OCI-M1 (cell line): Measurements from ENCODE around the gene TRAP1.

ENCODE experiments used
- DNase-seq: peaks from one replicate; lab custom pipeline; 2025; lab: John Stamatoyannopoulos, UW

TRAP1 gene

GRCh38 chr16:3717235-3718018 lies at the start of gene TRAP1:
TSS of gene TRAP1 (minus strand) at chr16:3717524. CDS start at chr16:3717508, 16 bp downstream.
- DNase-seq: peak; percentile 87

- DNase-seq: no peak
These were observed 48.9 kb upstream of the TRAP1 start for GRCh38 chr16:3766177-3766576.

- no peak for DNase-seq
These were observed 47.1 kb upstream of the TRAP1 start for GRCh38 chr16:3764409-3764808.

- no peak for DNase-seq
These were observed 44.9 kb upstream of the TRAP1 start for GRCh38 chr16:3762107-3762750.

- DNase-seq: no peak
These were observed 44.2 kb upstream of the TRAP1 start for GRCh38 chr16:3761375-3762106.

GRCh38 chr16:3760518-3760917 lies 43.2 kb upstream of the TRAP1 start:
- DNase-seq: no peak

GRCh38 chr16:3759736-3760135 lies 42.4 kb upstream of the TRAP1 start:
- DNase-seq: no peak

GRCh38 chr16:3756113-3756512 lies 38.8 kb upstream of the TRAP1 start:
- no peak for DNase-seq

GRCh38 chr16:3755249-3755648 lies 37.9 kb upstream of the TRAP1 start:
- no peak for DNase-seq

GRCh38 chr16:3754772-3755171 lies 37.4 kb upstream of the TRAP1 start:
- no peak for DNase-seq

- DNase-seq: no peak
These were observed 36.9 kb upstream of the TRAP1 start for GRCh38 chr16:3754081-3754703.

GRCh38 chr16:3752984-3753383 lies 35.7 kb upstream of the TRAP1 start:
- DNase-seq: no peak

GRCh38 chr16:3751878-3752277 lies 34.6 kb upstream of the TRAP1 start:
- DNase-seq: no peak

GRCh38 chr16:3748307-3748706 lies 31.0 kb upstream of the TRAP1 start:
- no peak for DNase-seq

- no peak for DNase-seq
These were observed 28.5 kb upstream of the TRAP1 start for GRCh38 chr16:3745751-3746355.

- DNase-seq: no peak
These were observed 26.7 kb upstream of the TRAP1 start for GRCh38 chr16:3744018-3744417.

GRCh38 chr16:3740934-3741333 lies 23.6 kb upstream of the TRAP1 start:
- no peak for DNase-seq

GRCh38 chr16:3740186-3740585 lies 22.9 kb upstream of the TRAP1 start:
- DNase-seq: no peak

GRCh38 chr16:3739636-3740035 lies 22.3 kb upstream of the TRAP1 start:
- DNase-seq: no peak

GRCh38 chr16:3738541-3738940 lies 21.2 kb upstream of the TRAP1 start:
- DNase-seq: no peak

GRCh38 chr16:3738128-3738527 lies 20.8 kb upstream of the TRAP1 start:
- no peak for DNase-seq

- no peak for DNase-seq
These were observed 19.9 kb upstream of the TRAP1 start for GRCh38 chr16:3737181-3737580.
